HG02642 (cell line): ENCODE measurements around the gene CFAP77.

Source experiments
- ATAC-seq: cut with Tn5 transposase; IDR thresholded peaks from one replicate; pipeline ENCODE4 v1.9.1; 2021; ENCODE audit warnings: mild to moderate bottlenecking; ENCODE audit not compliant: unreplicated experiment, poor library complexity

The CFAP77 gene

DNA sequence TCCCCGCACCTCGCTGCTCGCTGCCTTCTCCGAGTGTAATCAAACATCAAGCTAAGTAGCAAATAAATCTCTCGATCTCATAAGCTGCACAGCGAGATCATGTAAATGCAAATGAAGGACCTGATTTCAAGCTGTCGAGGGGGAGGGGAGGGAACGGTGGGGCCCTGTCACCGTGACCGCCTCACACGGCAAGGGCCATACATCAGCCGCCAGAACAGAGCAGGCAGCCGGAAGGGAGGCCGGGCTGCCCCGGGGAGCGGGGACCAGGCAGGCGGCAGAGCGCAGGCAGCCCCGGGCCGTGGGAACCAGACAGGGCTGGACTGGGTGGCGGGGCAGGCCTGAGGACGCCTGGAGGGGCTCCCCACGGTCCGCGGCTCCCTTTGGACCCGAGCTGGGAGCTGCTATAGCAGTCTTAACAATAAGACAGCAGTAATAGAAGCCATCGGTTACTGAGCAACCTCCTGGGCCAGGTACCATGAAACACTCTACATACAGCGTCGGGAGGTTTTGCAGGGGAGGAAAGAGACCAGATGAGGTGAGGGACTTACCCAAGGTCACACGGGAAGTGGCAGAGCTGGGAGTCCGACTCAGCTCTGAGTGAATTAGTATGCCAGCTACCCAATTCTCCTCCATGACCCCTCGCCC, 76.8 kb downstream of the CFAP77 start:
- no peak for ATAC-seq

DNA sequence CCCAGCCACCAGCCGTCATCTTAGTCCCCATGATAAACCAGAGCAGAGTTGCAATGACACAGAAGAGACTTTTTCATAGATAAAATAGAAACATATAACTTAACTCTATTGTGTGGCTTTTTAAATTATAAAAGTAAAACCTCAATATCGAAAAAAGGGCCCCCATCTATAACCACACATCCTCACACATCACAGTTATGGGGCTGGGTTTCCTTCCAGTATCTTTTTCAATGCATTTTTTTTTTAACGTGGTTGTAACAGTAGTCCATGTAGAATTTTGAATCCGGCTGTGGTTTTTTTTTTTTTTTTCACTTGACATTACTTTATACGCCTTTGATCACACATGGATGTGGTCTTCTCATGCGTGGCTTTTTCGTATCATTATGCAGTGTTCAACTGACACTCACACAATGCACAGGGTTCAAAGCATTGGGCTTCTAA, 77.4 kb downstream of the CFAP77 start:
- no peak for ATAC-seq

DNA sequence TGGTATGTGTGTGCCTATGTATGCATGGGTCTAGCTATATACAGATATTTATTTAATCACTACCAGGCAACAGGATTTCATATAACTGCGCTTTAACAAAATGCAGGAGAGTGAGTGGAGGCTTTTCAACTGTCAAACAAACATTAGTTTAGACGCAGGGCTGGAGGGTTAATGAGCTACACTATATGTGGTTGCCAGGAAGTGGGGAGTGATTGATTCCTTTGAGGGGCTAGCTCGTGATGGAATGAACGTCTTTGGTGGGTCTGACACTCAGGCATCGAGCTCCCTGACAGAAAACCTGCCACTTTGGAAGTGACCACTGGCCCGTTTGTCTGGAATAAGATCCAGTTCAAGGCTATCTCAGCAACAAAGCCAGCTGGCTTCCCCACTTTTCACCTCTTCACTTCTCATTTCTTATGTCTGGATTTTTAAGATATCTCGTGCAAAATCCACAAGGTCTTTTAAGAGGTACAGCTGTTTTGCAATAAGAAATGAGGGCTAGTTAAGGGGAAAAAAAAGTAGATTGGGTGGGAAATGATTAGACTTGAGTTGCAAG, 78.0 kb downstream of the CFAP77 start:
- no peak for ATAC-seq

DNA sequence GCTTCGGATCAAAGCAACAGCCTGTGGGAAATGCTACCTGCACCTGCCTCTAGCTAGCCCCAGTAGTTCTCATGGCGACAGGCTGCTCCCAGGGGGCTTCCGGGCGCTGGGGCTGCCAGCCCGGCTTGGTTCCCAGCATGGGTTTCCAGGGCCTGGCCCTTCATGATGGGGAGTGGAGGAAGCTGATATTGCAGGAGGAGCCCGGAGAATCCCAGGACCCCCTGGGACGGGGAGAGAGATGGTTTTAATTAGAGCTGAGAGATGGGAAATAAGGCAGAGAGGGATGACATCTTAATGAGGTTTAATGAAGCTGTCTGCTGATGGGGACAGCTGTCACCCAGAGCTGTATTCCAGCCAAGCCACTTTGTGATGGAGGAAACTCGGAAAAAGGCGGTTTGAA, 78.6 kb downstream of the CFAP77 start:
- ATAC-seq = no peak

DNA sequence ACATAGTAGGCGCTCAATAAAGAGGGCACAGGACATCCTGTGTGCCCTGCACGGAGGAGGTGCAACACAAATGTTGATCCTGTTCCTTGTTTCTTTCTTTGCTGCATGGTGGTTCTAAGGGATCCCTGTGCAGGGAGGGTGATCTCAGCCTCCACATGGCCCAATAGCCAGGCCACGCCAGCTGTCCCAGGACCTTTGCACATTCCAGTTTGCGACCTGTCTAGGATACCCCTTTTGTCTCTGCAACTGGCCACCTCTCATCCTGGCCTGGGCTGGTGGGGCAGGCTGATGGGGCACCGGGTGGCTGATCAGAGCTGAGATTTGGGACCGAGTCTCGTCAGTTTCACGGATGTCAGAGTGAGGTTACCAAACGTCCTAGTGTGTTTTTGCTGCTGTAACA, 79.5 kb downstream of the CFAP77 start:
- ATAC-seq = no peak

DNA sequence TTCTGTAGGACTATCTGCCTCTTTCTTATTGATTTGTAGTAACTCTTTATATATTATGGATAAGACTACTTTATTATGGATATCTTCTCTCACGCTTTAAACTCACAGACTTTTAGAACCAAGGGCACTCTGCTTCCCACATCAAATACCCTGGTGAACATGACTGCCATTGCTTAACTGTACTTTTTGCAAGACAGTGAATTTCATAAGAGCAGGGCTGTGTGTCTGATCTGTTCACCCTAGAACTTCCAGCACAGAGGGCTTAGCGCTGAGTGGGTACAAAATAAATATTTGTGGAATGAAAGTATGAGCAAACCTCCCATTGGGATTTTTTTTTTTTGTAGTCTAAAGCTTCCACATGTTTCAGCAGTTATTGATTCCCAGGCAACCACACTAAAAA, 84.8 kb downstream of the CFAP77 start:
- ATAC-seq = no peak

DNA sequence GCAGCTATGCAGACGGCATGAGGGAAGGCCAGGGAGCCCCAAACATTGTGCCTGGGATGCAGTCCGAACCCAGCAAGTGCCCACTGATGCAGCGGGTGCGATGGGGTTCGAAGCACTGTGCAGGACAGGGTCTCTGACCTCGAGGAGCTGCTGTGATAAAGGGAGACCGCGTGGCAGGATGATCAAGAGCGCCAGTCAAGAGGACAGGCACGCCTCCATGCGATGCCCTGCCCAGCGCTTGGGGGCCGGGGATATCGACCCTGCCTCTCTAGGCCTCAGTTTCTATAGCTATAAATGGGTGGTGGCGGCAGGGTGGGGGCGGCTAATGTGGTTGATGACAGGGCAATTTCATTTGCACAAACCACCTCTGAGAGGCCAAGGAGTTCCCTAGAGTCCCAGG, 87.7 kb downstream of the CFAP77 start:
- no peak for ATAC-seq

DNA sequence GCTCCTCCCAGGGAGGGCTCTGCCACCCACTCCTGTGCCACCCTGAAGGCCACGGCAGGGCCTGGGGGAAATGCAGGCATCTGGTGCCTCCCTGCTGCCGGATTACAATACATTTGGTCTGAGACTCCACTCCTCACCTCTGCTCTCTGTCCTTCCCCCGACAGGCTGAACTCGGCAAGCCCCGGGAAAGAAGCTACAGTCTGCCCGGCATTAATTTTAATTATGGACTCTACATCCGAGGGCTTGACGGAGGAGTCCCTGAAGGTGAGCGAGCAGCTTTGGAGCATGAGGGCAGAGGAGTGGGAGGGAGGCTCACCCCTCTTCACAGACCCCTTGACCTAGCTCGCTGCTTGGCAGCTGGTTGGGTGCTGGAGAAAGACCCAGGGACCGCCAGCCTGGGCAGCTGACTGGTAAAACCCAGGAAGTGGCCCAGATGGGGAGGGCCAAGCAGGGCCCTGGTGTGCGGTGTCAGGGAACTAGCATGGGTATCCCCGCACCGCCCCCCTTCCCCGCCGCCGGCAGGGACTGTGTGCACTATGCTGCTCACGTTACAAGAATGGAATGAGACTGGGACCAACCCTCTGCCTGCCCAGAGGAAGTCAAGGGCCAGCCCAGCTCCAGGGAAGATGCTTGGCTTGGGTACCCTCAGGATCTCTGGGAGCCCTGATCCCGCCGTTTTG, 88.7 kb downstream of the CFAP77 start:
- no peak for ATAC-seq

DNA sequence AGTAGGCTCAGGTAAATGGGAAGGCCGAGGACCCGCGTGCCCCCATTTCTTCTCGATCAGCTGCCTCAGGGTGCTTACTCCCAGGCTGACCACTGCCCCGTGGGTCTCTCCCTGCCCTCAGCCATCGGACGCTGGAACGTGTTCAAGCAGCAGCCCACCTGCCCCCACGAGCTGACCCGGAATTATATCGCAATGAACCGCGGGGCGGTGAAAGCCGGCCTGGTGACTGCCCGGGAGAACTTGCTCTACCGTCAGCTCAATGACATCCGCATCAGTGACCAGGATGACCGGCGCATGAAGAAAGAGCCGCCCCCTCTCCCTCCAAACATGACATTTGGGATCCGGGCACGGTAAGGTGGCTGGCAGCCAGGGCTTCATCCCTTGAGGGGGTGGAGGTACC, 89.2 kb downstream of the CFAP77 start:
- ATAC-seq = no peak

DNA sequence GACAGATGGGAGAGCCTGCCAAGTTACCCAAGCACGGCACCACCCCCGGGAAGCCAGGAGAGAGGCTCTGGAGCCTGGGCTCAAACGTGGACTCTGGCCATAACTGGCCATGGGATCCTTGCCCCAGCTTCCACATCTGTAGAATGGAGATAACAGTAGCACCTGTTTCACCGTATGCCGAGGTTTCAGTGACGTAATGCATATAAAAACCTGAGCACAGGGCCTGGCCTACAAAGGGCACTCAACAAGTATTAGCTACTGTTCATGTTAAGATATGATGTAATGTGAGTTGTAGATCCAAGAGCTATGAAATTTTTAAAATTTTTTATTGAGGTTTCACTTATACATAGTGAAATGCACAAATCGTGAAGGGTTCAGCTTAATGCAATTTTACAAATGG, 90.2 kb downstream of the CFAP77 start:
- ATAC-seq = no peak

DNA sequence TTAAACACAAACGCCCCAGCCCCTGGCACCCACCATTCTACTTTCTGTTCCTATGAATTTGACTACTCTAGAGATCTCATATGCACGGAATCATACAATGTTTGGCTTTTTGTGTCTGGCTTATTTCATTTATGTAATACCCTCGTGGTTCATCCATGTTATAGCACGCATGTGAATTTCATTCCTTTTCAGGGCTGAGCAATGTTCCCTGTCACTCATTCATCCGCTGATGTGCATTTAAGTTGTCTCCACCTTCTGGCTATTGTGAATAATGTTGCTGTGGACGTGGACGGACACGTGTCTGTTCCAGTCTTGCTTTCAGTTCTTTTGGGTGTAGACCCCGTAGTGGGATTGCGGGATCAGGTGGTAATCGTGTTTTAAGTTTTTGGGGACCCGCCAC, 92.5 kb downstream of the CFAP77 start:
- no peak for ATAC-seq

DNA sequence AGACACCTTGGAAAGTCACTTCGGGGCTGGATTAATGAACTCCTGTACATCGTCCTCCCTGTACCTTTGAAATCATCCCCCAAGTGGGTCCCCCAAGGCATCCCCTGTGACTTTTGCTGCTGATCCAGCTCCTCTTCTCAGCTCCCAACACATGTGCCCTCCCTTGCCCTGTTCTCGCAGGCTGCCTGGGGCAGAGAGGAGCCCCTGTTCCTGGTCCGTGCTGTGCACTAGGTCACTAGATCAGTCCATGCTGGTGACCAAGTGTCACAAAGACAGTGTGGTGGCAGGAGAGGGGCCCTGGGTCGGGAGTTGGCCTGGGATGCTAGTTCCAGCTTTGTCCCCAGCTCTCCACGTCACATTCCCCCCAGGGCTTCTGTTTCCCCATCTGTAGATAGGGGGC, 93.1 kb downstream of the CFAP77 start:
- no peak for ATAC-seq

DNA sequence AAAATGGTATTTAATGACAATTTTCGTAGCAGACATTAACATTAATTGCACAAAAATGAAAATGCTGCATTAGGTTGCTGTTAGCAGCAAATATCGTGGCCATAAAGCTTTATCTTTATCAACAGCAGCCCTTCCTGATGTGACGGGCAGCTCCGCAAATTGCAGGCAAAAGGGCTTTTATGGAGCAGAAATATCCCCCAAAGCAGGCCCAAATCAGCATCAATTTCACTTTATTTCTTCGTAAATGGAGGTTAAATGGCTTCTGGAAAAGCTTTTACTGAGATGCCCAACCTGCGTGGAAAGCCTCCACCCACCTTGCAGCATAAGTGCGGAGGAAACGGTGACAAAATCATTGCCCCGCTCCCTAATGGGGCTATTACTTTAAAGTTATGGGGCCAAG, 94.5 kb downstream of the CFAP77 start:
- ATAC-seq = no peak

DNA sequence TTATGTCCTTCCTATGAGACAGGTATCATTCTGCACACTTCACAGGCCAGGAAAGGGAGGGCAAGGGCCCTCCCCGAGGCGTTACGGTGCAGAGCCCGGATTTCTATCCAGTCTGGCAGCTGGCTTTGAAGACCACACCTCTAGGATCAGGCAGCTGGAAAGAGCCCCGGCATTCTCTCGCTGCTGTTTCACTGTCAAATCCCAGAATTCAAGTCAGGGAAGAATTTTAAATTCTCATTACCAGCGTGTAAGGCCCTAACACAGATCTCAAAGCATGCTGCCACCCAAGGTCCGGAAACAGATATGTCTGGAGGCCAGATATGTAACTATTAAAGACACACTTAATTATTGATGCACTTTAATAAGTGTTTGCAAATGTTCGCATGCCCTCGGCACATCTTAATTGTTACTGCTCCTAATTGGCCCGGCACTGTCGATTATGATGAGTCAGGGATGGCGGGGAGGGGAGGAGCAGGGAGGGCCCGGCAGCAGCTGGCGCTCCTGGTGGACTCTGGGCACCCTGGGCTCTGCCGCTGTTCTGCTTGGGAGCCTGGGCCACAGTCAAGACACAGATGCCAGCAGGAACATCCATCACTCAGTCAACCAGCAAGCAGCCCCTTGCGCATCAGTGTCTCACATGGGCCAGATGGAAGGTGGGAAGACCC, 96.1 kb downstream of the CFAP77 start:
- no peak for ATAC-seq

DNA sequence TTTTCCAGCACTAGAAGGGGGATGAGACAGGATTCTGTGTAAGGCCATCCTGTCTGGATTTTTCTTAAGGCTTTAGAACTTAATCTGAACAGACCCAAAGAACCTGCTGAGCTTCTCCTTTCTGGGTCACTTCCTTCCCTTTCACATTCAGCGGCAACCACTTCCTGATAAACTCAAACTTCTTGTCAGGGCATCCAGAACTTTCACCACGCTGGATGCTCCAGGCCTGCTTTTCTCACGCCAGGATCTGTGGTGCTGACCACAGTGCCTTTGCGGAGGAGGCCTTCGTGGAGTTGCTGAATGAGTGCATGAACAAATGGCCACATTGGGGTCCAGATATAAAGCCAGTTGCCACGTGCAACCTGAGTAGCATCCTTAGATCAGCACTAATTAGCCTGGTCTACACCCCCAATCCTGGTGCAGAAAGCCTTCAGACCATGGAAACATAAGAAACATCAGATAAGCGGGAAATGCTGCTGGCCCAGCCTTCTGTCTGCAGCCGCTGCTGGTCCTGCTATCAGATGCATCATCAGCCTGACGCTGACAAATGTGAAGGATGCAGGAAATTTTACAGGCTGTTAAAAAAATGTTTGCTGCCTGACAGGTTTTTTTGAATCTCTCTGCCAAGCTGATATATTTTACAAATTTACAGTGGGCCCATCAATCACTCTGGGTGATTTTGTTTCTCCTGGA, 97.1 kb downstream of the CFAP77 start:
- no peak for ATAC-seq

DNA sequence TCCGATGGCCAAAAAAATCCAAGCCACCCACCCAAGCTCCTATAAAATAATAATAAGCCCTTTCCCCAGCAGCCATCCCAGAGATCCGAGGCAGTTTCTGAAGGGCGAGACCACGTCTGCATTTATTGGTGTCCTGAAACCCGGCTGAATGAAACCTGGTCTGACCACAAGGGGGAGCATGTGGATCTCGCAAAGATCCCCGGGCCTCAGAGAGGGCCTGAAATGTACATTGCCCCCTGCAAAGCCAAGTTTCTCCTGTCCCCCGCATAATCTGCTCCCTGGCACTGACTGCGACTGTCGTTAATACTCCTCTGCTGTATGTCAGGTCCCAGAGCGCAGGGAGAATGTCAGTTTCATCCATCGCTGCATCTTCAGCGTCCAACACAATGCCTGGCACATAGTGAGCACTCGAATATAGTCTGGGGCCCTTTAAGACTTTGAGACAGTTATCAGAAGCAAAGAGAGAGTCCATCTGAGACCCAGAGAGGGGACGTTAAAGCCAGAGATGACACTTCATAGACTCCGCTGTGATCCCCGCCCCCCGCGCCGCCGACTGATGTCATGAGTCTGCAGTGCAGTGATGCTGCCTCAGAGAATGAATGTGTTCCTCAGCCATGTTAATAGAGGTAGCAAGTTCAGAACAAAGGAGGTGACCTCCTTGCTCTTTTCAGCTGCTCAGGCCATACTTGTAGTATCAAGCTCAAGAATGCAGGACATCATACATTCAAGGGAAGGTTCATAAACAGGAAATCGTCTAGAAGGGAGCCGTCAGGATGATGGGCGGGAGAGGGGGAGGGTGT, 97.9 kb downstream of the CFAP77 start:
- ATAC-seq = no peak

DNA sequence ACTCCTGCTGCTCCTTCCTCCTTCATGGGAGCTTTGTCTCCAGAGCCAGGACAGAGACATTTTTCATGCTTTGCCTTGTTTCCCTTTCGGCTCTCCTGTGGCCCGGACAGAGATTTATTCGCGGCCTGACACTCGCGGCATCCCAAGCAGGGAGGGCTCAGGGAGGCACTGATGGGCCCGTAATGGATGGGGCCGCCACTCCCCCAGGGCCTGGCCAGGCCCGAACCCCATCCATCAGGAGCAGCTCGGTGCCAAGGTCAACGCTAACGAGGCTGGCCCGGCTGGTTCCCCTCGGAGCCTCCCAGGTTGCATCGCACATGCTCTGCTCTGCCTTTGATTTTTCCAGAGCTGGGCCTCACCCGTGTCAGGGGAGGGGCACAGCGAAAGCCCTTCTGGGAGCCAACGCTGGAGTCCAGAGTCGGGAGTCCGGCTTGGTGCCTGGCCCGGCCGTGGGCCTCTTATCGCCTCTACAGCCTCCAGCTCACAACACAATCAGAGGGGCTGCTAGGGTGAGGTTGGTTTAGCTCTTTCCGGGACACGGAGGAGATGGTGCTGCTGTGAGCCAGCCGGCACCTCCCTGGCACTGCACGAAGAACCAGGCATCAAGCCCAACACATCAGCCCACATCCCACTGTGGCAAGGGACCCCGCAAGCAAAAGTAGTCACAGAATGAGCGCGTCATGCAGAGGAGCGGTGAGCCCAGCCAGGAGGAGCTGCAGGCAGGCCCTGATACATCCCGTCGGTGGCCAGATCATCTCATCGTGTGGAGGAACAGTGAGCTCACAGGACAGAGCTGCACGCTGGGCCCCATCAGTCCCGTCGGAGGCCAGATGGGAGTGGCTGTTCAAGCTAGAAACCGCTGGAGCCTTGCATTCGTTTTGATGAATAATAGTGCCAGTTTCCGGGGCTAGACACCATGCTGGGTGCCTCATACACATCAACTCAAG, 100.2 kb downstream of the CFAP77 start:
- no peak for ATAC-seq

DNA sequence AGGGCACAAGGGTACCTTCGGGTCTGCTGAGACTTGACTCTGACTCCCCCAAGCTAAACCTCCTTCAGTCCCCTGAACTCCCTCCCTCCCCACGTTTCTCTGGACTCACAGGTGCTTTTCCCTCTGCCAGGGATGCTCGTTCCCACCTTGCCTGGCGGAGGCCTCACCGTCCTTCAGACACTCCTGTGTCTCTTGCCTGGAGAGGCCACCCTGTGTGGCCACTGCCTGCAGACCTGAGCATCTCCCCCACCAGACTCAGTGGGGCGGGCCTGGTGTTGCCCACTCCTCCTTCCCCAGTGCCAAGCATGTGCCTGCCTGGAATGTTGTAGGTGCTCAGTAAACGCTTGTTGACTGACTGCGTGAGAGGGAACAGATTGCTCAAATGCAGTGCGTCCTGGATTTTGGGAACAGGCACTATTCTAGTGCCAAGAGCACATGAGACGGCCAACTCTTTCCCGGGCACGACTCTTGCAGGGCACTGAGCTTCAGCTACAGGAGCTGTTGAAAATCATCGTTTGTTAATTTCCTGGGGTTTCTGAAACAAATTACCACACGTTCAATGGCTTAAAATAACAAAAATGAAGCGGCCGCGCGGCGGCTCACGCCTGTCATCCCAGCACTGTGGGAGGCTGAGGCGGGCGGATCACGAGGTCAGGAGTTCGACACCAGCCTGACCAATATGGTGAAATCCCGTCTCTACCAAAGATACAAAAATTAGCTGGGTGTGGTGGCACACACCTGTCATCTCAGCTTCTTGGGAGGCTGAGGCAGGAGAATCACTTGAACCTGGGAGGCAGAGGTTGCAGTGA, 101.4 kb downstream of the CFAP77 start:
- ATAC-seq = no peak
